PC-3 (cell line): ENCODE results near the gene CAMSAP1. TPM values are rescaled to one million over a fixed set of nuclear protein-coding genes. Genes with fewer than 3 reads are reported as not detected.

Experiments used
- ATAC-seq: fragments of 200-7000 bp; cut with Tn5 transposase; 2 replicates; pipeline ENCODE4 v1.9.1; 2020; ENCODE audit warnings: mild to moderate bottlenecking, moderate library complexity
- BruUV-seq: library from RNA; stranded (reverse); fragments of 400-500 nt; replicated peaks from 2 replicates; lab custom pipeline; 2021; lab: Mats Ljungman, UMichigan
- CTCF ChIA-PET: fragments of 300-600 bp; sonication (Branson Sonifier 250); formaldehyde crosslinking; loops from one replicate; lab custom pipeline; 2022; ENCODE audit warnings: antibody characterized with exemption; lab: Charles Lee
- POLR2A ChIA-PET: fragments of 300-600 bp; sonication (Branson Sonifier 250); formaldehyde crosslinking; loops from one replicate; lab custom pipeline; 2022; ENCODE audit warnings: antibody characterized with exemption; ENCODE audit not compliant: unreplicated experiment; lab: Charles Lee
- DNase-seq: peaks from one replicate; pipeline ENCODE4 v3.0.0-alpha.2; 2015
- H2AFZ ChIP-seq: fragments of 300-600 bp; sonication (generic); 2 replicates; pipeline ENCODE4 v1.6.0; 2016; ENCODE audit warnings: antibody characterized with exemption, low read length
- H3F3A ChIP-seq: fragments of 300-600 bp; sonication (generic); one replicate; pipeline ENCODE4 v1.6.0; 2017; ENCODE audit warnings: antibody characterized with exemption, low read length, control low read depth, mild to moderate bottlenecking; ENCODE audit not compliant: unreplicated experiment
- H3K27ac ChIP-seq: fragments of 300-600 bp; sonication (generic); 2 replicates; pipeline ENCODE4 v1.5.1; 2016; ENCODE audit warnings: mild to moderate bottlenecking, low read length
- H3K27me3 ChIP-seq: fragments of 300-600 bp; sonication (generic); 2 replicates; pipeline ENCODE4 v1.6.1; 2016; ENCODE audit warnings: low read length, mixed read lengths
- H3K36me3 ChIP-seq: fragments of 300-600 bp; sonication (generic); 2 replicates; pipeline ENCODE4 v1.6.1; 2016; ENCODE audit warnings: low read depth, mixed run types, low read length, mixed read lengths
- H3K4me1 ChIP-seq: fragments of 300-600 bp; sonication (generic); 2 replicates; pipeline ENCODE4 v1.5.1; 2016; ENCODE audit warnings: low read length; ENCODE audit not compliant: insufficient read depth
- H3K4me2 ChIP-seq: fragments of 300-600 bp; sonication (generic); 2 replicates; pipeline ENCODE4 v1.6.0; 2016; ENCODE audit warnings: low read length
- H3K4me3 ChIP-seq: fragments of 300-600 bp; sonication (generic); 2 replicates; pipeline ENCODE4 v1.5.1; 2016; ENCODE audit warnings: mild to moderate bottlenecking, low read length, mixed read lengths
- H3K79me2 ChIP-seq: fragments of 300-600 bp; sonication (generic); 2 replicates; pipeline ENCODE4 v1.6.1; 2017; ENCODE audit warnings: low read length, mixed read lengths
- H3K9ac ChIP-seq: fragments of 300-600 bp; sonication (generic); 2 replicates; pipeline ENCODE4 v1.6.0; 2016; ENCODE audit warnings: mild to moderate bottlenecking, low read length
- H3K9me2 ChIP-seq: fragments of 300-600 bp; sonication (generic); replicated peaks from 2 replicates; pipeline ENCODE4 v1.6.1; 2016; ENCODE audit warnings: mixed run types, low read length, mixed read lengths
- H3K9me3 ChIP-seq: fragments of 300-600 bp; sonication (generic); 2 replicates; pipeline ENCODE4 v1.6.1; 2016; ENCODE audit warnings: low read length, mixed read lengths
- H4K20me1 ChIP-seq: fragments of 300-600 bp; sonication (generic); 2 replicates; pipeline ENCODE4 v1.6.1; 2016; ENCODE audit warnings: low read length, mixed read lengths
- EZH2 ChIP-seq: fragments of 300-600 bp; sonication (generic); IDR thresholded peaks from one replicate; pipeline ENCODE4 v1.6.1; 2017; ENCODE audit warnings: antibody characterized with exemption, mild to moderate bottlenecking, low read length; ENCODE audit not compliant: unreplicated experiment
- EZH2phosphoT487 ChIP-seq: fragments of 300-600 bp; sonication (generic); IDR thresholded peaks from 2 replicates; pipeline ENCODE4 v1.6.1; 2018; ENCODE audit warnings: mild to moderate bottlenecking, antibody characterized with exemption, low read length, borderline replicate concordance
- intact Hi-C: fragments of 100-400 bp; cut with micrococcal nuclease; formaldehyde crosslinking; loops from 2 replicates; pipeline ENCODE4 v1.9.0; 2023
- total RNA-seq: library from RNA; depleted of rRNA; stranded (reverse); fragments of >200 nt; gene quantifications from 2 replicates; pipeline ENCODE4 v1.2.3, GENCODE V29; 2014
- TF ChIP-seq, protein P1 (sequence below): fragments of 300-600 bp; sonication (generic); conservative IDR thresholded peaks from 2 replicates; pipeline ENCODE4 v1.5.1; 2017; ENCODE audit warnings: antibody characterized with exemption, low read depth, mild to moderate bottlenecking, low read length

The CAMSAP1 gene
- total RNA-seq, 1 experiment from 2014 or later: 16.4 TPM

DNA sequence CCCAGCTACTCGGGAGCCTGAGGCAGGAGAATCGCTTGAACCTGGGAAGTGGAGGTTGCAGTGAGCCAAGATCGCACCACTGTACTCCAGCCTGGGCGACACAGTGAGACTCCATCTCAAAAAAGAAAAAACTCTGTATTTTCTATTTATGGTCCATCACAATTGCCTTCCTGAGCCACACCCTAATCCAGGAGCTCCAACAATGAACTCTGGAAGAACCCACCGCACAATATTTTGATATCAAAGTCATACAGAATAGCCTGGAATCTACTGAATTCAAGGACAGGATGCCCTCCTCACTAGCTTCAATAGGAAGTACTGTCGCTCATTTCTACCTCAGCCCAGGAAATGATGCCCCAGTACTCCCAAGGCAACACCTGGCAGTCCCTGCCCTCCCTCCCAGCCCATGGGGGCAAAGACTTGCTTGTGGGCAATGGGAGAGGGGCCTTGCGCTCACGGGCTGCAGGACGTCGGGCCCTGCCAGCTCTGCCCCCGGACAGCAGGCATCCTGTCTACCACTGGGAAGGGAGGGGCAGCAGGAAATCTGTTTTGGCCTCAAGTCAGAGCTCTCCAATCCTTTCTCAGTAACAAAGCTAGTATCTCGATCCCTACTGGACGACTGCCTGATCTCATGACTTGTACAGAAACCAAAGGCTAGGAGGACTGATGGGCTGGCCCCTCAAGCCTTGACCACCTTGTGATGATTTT is 34.1 kb upstream of the CAMSAP1 start:
- Histone ChIP-seq H3F3A (no peaks in the 10 kb centered on the region), H3K4me2 (no peak overlapping the region), H3K4me3 (no peak overlapping the region), H3K4me1 (no peaks in the 10 kb centered on the region), H3K27me3 (no peaks in the 10 kb centered on the region), H3K36me3 (no peaks in the 10 kb centered on the region), H3K9me2 (no peaks in the 10 kb centered on the region), H3K9me3 (no peaks in the 10 kb centered on the region), H3K27ac (no peak overlapping the region), H3K79me2 (no peaks in the 10 kb centered on the region), H3K9ac (no peak overlapping the region), H4K20me1 (no peaks in the 10 kb centered on the region), H2AFZ (no peak overlapping the region)
- no TSS peak for BruUV-seq
- ATAC-seq (no peak), DNase-seq (no peak)
- intact Hi-C loops: no loop called here
- TF ChIP-seq EZH2: no peak
- TF ChIP-seq, protein P1, sequence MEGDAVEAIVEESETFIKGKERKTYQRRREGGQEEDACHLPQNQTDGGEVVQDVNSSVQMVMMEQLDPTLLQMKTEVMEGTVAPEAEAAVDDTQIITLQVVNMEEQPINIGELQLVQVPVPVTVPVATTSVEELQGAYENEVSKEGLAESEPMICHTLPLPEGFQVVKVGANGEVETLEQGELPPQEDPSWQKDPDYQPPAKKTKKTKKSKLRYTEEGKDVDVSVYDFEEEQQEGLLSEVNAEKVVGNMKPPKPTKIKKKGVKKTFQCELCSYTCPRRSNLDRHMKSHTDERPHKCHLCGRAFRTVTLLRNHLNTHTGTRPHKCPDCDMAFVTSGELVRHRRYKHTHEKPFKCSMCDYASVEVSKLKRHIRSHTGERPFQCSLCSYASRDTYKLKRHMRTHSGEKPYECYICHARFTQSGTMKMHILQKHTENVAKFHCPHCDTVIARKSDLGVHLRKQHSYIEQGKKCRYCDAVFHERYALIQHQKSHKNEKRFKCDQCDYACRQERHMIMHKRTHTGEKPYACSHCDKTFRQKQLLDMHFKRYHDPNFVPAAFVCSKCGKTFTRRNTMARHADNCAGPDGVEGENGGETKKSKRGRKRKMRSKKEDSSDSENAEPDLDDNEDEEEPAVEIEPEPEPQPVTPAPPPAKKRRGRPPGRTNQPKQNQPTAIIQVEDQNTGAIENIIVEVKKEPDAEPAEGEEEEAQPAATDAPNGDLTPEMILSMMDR: no peak
- no peak for TF ChIP-seq EZH2phosphoT487
- POLR2A ChIA-PET: no interaction called here
- CTCF ChIA-PET: no interaction called here

DNA sequence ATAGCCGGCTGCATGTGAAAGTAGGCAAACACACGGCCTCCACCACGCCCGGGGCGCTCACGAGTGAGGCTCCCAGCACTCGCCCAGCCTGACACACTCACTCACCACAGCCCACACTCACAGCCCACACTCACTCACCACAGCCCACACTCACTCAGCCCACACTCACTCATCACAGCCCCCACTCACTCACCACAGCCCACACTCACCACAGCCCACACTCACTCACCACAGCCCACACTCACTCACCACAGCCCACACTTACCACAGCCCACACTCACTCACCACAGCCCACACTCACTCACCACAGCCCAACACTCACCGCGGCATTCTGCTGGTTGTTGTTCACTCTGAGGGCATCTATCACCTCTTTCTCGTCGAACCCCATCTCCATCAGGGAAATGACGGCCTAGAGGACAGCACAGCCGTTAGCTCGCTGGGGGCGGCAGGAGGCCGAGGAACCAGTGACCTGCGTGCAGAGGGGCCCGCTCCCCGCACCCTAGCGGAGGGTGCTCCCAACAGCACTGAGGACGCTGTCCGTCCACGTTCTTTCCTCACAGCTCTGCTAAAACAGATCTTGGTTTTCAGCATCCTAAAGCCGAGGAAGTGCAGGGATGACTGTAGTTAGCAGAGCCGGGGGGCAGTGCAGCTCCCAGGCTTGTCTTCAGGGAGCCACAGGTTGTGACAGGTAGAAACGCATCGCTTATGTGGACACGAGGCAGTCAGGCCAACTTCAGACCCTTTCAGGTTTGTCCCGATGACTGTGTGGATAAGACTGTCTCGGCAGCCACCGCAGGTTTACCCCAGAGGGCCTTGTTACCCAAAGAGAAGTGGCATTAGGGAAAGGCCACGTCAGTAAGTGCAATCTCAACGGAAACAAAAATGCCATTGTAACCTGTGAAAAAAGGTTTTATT is 32.3 kb upstream of the CAMSAP1 start:
- BruUV-seq: no TSS peak
- Histone ChIP-seq H3K4me3 (no peak overlapping the region), H3K4me2 (no peak overlapping the region), H3K9ac (no peak overlapping the region), H3K36me3 (no peaks in the 10 kb centered on the region), H4K20me1 (no peaks in the 10 kb centered on the region), H3K9me2 (no peaks in the 10 kb centered on the region), H3K79me2 (no peaks in the 10 kb centered on the region), H3K27me3 (no peaks in the 10 kb centered on the region), H3K9me3 (no peaks in the 10 kb centered on the region), H3K27ac (no peak overlapping the region), H3K4me1 (no peaks in the 10 kb centered on the region), H2AFZ (no peak overlapping the region), H3F3A (no peaks in the 10 kb centered on the region)
- no peak for TF ChIP-seq EZH2phosphoT487
- TF ChIP-seq EZH2: no peak
- TF ChIP-seq, protein P1: no peak
- intact Hi-C loops: no loop called here
- POLR2A ChIA-PET: no interaction called here
- DNase-seq (no peak), ATAC-seq (no peak)
- CTCF ChIA-PET: no interaction called here
